ENCODE measurements around the gene LAMB1.

GRCh38 chr7:108002726-108003598 is at the start of gene LAMB1:
- TF ChIP-seq POLR2AphosphoS5 (IDR thresholded peaks at IDR 0.05; ENCODE audit: borderline replicate concordance, low read depth, low read length), result peak; percentile 92
- no peak for TF ChIP-seq EZH2 (IDR thresholded peaks at IDR 0.05)
- no peak for TF ChIP-seq FOXP2 (optimal IDR thresholded peaks at IDR 0.05; ENCODE audit: control extremely low read depth, extremely low read length, insufficient read depth)

Data from SK-N-MC (cell line).